HG03060 (cell line): ENCODE measurements around the gene HMCN1.

ENCODE experiments used
- ATAC-seq: cut with Tn5 transposase; IDR thresholded peaks from one replicate; pipeline ENCODE4 v1.9.1; 2021; ENCODE audit warnings: low read depth, moderate number of reproducible peaks; ENCODE audit not compliant: unreplicated experiment

HMCN1 gene

DNA sequence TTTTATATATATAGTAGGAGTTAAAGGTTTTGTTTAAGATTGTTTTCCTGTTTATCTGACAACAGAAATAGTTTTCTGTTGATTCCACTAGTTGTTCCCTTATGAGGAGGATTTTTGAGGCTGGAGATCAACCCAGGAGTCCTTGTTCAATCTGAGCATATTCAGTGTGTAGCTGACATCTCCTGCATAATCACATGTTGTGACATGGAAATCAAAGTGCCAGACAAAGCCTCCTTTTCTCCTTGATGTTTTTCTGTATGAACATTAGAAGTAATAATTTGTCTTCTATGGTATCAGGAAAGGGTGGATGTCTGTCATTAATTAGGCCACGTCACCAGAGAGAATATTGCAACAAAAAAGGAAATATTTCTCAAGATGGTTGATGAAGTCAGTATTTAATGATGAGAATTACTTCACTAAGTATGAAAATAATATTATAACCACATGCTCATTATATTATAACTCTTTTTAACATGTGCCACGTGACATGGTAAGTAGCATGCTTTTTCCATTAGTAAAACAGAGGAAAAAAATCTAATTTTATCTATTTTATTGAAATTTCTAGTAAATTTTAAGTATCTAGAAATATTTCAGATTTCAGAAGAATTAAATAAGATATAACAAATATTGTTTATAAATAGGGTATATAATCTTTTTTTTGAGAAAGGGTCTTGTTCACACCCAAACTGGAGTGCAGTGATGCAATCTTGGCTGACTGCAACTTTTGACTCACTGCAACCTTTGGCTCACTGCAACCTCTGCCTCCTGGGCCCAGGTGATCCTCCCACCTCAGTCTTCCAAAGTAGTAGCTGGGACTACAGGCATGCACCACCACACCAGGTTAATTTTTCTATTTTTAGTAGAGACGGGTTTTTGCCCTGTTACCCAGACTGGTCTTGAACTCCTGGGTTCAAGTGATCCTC, 223.5 kb downstream of the HMCN1 start:
- no peak for ATAC-seq

DNA sequence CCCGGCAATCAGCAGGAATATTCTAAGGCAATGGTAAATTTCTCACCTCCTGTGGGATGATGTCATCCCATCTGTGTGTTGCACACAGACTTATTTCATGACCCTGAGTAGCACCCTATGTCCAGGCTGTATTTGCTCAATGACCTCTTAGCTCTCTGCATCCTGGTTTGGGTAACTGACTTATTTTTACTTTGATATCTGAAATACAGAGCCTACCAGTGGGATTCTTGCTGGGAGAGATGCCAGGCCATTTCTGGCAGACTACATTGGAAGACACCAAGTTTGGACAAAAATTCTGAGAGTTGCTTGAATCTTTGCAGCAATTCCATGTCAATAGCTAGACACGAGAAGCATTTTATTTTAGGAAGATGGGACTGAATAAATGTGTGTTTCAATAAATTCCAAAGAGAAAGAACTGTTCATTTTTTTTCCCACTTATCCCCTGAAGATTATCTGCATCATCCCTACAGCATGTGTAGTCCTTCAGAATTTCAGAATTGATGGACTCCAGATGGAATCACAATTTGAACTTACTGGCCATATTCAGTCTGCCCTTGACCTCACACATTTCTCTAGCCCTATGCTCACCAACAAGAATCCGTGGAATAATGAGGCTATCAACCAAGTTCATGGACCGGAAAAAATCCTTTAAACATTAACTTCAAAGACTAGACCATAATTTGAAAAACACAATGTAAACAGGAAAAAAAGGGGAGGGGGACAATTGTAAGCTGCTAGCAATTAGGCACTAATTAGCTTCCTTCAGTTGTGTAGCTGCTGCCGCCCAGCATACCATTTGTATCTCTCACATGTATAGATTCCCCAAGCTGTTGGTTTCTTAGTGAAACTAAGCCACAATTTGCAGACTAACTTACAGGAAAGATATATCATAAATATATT, 226.5 kb downstream of the HMCN1 start:
- no peak for ATAC-seq

- ATAC-seq = no peak
Observed at GRCh38 chr1:185961664-185962063, 227.5 kb downstream of the HMCN1 start.

GRCh38 chr1:185964946-185965345, 230.8 kb downstream of the HMCN1 start:
- ATAC-seq = no peak

DNA sequence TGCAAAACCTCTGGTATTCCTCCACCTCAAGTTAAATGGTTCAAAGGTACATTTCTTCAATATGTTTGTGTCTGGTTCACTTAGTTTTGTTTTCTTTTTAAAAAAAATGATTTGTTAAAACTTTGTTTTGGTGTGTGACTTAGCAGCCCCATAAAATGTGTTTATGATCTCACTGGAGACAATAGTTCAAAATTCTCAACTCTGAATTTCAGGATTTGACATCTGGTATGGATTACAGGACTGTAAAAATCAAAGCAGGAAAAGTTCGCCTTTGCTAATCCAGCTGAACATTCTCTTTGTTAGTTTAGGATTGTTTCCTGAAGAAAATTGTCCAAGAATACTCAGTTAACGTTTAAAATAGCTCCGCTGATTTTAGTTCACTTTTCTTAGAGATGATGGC, 231.7 kb downstream of the HMCN1 start:
- no peak for ATAC-seq

GRCh38 chr1:185966471-185966870, 232.3 kb downstream of the HMCN1 start:
- ATAC-seq = no peak

- no peak for ATAC-seq
Observed at GRCh38 chr1:185969028-185969427, 234.8 kb downstream of the HMCN1 start.

- no peak for ATAC-seq
Observed at GRCh38 chr1:185969524-185969991, 235.4 kb downstream of the HMCN1 start.

DNA sequence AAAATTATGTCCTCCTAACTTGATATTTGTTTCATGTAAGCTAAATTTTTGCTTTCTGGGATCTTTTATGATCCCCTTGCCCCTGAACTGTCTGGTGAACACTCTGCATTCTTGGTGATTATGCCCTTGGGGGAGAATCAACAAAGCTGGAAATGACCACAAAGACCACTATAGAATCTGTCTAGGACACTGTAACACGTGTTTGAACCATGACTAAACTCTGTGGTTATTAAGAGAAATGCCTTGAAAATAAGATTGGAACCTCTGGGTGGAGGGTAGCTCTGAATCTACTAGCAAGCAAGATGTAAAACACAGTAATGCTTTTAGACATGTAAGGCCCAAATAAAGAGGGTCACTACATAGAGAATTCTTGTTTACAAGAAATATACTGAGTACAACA, 237.5 kb downstream of the HMCN1 start:
- no peak for ATAC-seq

- no peak for ATAC-seq
Observed at GRCh38 chr1:185972096-185972850, 238.1 kb downstream of the HMCN1 start.

DNA sequence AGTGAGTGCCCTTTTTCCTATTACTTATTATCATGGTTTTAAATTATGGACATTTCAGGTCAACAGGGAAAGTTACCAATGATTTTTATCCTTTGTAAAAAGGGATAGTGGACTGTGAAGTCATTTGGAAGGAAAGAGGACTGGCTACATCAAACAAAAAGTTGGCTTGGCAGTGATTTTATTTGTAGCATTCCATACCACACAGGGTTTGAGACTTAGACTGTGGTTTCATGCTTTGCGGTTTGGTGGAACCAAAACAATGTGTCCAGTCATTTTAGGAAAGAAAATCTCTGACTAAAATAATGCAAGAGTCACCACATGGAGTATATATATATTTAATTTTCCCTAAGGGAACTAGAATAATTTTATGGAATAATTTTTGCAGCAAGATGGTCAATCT, 239.5 kb downstream of the HMCN1 start:
- no peak for ATAC-seq

- ATAC-seq = no peak
Observed at GRCh38 chr1:185974367-185975170, 240.4 kb downstream of the HMCN1 start.

DNA sequence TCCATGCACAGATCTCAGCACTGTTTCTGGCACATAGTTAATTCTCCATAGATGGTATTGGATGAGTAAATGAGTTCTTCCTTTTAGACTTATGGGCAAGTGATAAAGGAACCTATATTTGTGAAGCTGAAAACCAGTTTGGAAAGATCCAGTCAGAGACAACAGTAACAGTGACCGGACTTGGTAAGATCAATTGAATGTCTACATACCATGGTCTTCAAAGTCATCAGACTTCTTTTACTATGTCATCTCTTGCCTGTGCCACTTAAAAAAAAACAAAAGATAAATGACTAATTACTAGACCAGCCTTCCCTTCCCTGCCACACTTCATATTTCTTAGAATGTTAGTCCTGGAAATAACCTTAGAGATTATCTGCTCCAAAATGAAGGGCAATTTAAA, 246.7 kb downstream of the HMCN1 start:
- no peak for ATAC-seq

- ATAC-seq = no peak
Observed at GRCh38 chr1:185984113-185984836, 250.1 kb downstream of the HMCN1 start.

DNA sequence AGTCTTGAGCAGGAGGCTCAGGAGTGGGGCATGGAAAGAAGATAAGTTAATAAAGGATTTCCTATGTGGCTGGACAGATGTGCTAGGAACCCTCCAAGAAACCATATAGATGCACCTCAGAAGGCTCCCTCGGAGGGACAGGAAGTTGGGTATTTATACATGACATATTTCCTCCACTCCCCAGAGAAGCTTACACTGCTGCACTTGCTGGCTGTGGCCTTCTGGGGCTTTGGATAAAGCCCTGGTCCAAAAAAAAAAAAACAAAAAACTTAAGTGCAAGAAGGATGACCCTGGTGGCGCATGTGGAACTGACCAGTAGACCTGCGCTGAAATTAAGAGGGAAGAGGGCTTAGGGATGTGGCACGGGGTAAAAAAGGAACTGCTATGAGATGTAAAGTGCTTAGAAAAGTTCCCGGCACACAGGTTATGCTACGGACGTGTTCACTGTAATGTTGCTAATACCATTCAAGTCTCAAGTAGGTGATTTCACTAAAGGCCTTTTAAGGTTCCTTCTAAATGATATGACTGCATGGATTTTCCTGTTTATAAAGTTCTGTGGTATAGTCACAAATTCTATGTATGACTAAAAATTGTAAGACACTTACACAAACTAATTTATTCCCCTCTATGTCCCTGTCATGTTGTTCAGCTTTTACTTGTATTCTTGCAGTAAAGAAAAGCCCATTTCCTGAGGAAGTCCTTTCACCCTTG, 253.6 kb downstream of the HMCN1 start:
- ATAC-seq = no peak

GRCh38 chr1:185990565-185990964, 256.4 kb downstream of the HMCN1 start:
- ATAC-seq = no peak

GRCh38 chr1:185991266-185991665, 257.1 kb downstream of the HMCN1 start:
- no peak for ATAC-seq

DNA sequence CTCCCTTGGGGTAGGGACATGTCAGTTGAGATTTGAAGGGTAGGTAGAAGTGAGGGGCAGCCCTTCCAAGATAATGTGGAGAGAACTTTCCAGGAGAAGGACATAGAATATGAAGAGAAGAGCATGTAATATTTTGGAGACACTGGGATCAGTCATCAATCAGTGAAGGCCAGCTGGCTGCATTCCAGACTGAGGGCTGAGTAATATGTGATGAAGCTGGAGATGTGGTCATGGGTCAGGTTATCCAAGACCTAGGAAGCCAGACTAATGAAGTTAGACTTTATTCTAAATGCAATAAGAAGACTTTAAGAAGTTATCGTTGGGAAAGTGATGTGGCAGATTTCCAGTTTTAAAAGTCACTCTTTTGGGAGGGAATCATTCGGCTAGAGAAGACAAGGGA, 262.0 kb downstream of the HMCN1 start:
- ATAC-seq = no peak

DNA sequence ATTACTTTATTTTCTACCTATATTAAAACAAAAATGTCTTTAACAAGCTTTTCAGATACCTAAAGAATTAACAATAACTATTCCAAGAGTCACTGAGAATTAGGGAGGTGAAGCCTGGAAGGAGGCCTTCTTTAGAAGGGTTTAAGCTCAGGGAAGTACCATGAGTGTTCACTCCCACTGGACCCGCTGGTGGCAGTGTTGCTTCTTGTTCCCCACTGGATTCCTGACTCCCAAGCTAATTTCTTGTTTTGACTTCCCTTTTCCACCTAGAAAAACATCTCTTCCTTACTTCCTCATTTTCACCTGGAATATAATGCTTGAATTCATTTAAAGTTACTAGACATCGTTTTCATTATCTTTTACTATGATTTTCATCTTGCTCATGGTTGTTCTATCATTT, 264.2 kb downstream of the HMCN1 start:
- no peak for ATAC-seq
